ENCODE measurements around the gene DNASE2.

DNASE2 gene

DNA sequence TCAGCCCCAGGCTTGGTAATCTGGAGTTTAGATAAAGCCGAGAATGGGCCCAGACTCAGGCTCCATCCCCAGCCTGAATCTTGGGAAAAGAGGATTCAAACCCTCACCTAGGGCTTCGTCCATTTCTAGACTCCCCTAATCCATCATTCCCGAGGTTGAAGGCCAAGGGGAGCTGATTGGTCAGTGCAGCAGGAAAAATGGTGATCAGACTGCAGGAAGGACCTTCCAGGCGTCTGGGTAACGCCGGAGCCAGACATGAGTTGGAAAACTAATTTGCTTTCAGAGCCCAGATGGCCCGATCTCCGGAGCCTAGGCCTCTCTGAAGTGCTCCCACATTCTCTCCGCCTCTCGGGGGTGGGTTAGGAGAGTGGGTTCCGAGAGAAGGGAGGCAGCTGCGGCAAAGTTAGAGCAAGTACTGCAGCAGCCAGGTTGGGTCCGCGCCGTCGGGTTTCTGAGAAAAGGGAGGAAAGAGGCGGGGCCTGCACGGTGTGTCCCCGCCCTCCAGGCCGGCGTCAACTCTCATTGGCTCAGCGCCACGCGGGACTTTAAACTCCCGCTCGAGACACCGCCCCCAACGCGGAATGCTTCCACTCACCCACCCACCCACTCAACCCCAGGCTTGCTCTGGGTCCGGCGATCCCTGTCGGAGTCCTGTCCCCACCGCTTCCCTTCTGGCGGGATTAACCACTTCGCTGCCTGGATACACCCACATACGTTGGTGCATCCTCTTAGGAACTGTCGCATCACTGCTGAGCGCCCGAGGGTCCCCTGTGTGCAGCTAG lies 46.1 kb downstream of the DNASE2 start:
- peaks cover 25% of the 10 kb centered on the region for H3F3A ChIP-seq (ENCODE audit: insufficient read depth)
- no peak overlapping the region for H3K27ac ChIP-seq (ENCODE audit: low read depth, low read length)
- H3K4me3 ChIP-seq (ENCODE audit: insufficient read depth, low read length, poor library complexity, severe bottlenecking), result no peak overlapping the region
- H4K20me1 ChIP-seq (ENCODE audit: low read depth, low read length), result no peaks in the 10 kb centered on the region
- H2AFZ ChIP-seq (ENCODE audit: low read depth, low read length, severe bottlenecking), result no peak overlapping the region
- no peaks in the 10 kb centered on the region for H3K9me2 ChIP-seq (replicated peaks; ENCODE audit: insufficient read depth, low read length)
- 0 out of 2 replicates have a peak, but pooled peaks cover 3% of the 10 kb centered on the region for H3K79me2 ChIP-seq (ENCODE audit: insufficient read depth, low read length)
- H3K4me2 ChIP-seq (ENCODE audit: low read depth, low read length, poor library complexity, severe bottlenecking), result peak overlapping the region; percentile 60
- no peaks in the 10 kb centered on the region for H3K27me3 ChIP-seq (ENCODE audit: low read length)
- H3K9ac ChIP-seq (ENCODE audit: low read length), result peak overlapping the region; percentile 71; the same call in 1 of the 2 replicates
- H3K9me3 ChIP-seq (ENCODE audit: insufficient read depth, low read length), result no peaks in the 10 kb centered on the region
- H3K36me3 ChIP-seq (ENCODE audit: low read length), result no peaks in the 10 kb centered on the region
- TF ChIP-seq, protein P1, sequence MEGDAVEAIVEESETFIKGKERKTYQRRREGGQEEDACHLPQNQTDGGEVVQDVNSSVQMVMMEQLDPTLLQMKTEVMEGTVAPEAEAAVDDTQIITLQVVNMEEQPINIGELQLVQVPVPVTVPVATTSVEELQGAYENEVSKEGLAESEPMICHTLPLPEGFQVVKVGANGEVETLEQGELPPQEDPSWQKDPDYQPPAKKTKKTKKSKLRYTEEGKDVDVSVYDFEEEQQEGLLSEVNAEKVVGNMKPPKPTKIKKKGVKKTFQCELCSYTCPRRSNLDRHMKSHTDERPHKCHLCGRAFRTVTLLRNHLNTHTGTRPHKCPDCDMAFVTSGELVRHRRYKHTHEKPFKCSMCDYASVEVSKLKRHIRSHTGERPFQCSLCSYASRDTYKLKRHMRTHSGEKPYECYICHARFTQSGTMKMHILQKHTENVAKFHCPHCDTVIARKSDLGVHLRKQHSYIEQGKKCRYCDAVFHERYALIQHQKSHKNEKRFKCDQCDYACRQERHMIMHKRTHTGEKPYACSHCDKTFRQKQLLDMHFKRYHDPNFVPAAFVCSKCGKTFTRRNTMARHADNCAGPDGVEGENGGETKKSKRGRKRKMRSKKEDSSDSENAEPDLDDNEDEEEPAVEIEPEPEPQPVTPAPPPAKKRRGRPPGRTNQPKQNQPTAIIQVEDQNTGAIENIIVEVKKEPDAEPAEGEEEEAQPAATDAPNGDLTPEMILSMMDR (IDR thresholded peaks at IDR 0.05; ENCODE audit: insufficient read depth, low read length, poor library complexity, severe bottlenecking), result no peak
- no peak for TF ChIP-seq EZH2phosphoT487 (conservative IDR thresholded peaks at IDR 0.05; ENCODE audit: low read length)

DNA sequence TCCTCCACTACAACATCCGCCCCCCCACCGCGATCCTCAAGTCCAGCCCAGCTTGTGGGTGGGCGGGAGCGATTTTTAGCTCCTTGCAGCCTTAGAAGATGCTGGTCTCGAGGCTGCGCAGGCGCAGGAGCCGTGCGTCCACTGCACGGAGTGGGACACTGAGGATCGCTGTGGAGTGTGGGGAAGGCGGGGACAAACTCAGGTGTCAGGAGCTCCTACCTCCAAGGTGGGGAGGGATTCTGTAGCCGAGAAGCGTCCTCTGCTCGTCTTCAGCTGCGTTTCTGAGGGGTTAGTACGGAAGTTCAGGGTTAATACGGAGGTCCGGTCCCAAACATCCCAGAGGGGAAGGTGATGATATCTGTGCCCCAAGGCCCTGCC lies 46.7 kb downstream of the DNASE2 start, which contains the start of gene RTBDN:
Gene RTBDN, minus strand, starts transcription at position 14 of the 378 bp plus-strand sequence. CDS start 4,600 bp downstream, outside the sequence.
- Histone ChIP-seq H3K27ac (ENCODE audit: low read depth, low read length) (no peak within 1 kb of the TSS), H3K9me3 (ENCODE audit: insufficient read depth, low read length) (no peaks in the 10 kb centered on the region), H3K79me2 (ENCODE audit: insufficient read depth, low read length) (no peaks in the 10 kb centered on the region), H3K4me3 (ENCODE audit: insufficient read depth, low read length, poor library complexity, severe bottlenecking) (peak within 1 kb of the TSS; percentile 81), H3K4me2 (ENCODE audit: low read depth, low read length, poor library complexity, severe bottlenecking) (peak within 1 kb of the TSS; percentile 69), H3K27me3 (ENCODE audit: low read length) (no peaks in the 10 kb centered on the region), H3F3A (ENCODE audit: insufficient read depth) (peaks cover 19% of the 10 kb centered on the region), H2AFZ (ENCODE audit: low read depth, low read length, severe bottlenecking) (peak within 1 kb of the TSS; percentile 94), H3K9me2 (replicated peaks; ENCODE audit: insufficient read depth, low read length) (no peaks in the 10 kb centered on the region), H3K36me3 (ENCODE audit: low read length) (no peaks in the 10 kb centered on the region), H3K9ac (ENCODE audit: low read length) (peak within 1 kb of the TSS; percentile 71), H4K20me1 (ENCODE audit: low read depth, low read length) (no peaks in the 10 kb centered on the region)
- no peak for TF ChIP-seq EZH2phosphoT487 (conservative IDR thresholded peaks at IDR 0.05; ENCODE audit: low read length)
- TF ChIP-seq, protein P1 (IDR thresholded peaks at IDR 0.05; ENCODE audit: insufficient read depth, low read length, poor library complexity, severe bottlenecking), result no peak

DNA sequence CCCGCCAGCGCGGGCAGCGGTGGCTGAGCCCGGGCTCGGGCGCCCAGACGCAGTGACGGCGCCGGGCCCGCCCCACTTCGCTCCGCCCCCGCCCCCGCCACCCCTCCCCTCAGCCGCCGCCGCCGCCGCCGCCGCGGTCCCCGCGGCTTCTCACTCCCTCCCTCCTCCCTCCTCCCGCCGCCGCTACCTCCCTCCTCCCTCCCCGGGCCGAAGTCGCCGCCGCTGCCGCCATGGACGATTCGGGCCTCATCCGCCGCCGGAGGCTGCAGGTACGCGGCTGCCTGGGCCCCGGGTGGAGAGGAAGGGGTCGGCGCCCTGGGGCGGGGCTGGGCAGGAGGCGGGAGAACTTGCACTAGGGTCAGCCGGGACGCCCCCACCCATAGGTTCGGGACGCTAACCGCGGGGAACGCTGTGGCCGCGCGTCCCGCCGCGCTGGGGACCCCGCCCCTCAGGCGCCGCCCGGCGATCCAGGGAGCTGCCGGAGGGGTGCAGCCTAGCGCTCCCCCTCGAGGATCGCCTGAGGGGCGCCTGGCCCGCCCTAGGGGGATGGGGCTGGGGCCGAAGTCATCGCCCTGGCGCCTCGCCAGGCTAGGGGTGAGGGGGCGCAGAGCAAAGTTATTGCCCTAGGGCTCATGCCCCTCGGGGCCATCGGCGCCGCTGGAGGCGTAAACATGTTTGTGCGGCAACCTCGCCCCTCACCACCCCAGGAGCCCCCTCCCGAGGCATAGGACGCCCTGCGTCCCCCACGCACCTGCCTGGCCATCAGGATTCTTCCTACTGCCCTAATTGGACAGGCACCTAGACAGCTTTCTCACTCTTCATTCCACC lies 47.3 kb downstream of the DNASE2 start:
- H3K4me2 ChIP-seq (ENCODE audit: low read depth, low read length, poor library complexity, severe bottlenecking), result peak overlapping the region; percentile 60
- no peaks in the 10 kb centered on the region for H3K9me3 ChIP-seq (ENCODE audit: insufficient read depth, low read length)
- TF ChIP-seq EZH2phosphoT487 (conservative IDR thresholded peaks at IDR 0.05; ENCODE audit: low read length), result no peak
- TF ChIP-seq, protein P1 (IDR thresholded peaks at IDR 0.05; ENCODE audit: insufficient read depth, low read length, poor library complexity, severe bottlenecking), result no peak
- no peak overlapping the region for H3K27ac ChIP-seq (ENCODE audit: low read depth, low read length)
- H3F3A ChIP-seq (ENCODE audit: insufficient read depth), result peaks cover 13% of the 10 kb centered on the region
- no peaks in the 10 kb centered on the region for H3K9me2 ChIP-seq (replicated peaks; ENCODE audit: insufficient read depth, low read length)
- H2AFZ ChIP-seq (ENCODE audit: low read depth, low read length, severe bottlenecking), result peak overlapping the region; percentile 94
- no peaks in the 10 kb centered on the region for H3K27me3 ChIP-seq (ENCODE audit: low read length)
- H3K36me3 ChIP-seq (ENCODE audit: low read length), result no peaks in the 10 kb centered on the region
- peak overlapping the region; percentile 71 for H3K9ac ChIP-seq (ENCODE audit: low read length)
- H3K4me3 ChIP-seq (ENCODE audit: insufficient read depth, low read length, poor library complexity, severe bottlenecking), result peak overlapping the region; percentile 81
- H3K79me2 ChIP-seq (ENCODE audit: insufficient read depth, low read length), result no peaks in the 10 kb centered on the region
- H4K20me1 ChIP-seq (ENCODE audit: low read depth, low read length), result no peaks in the 10 kb centered on the region
